CD4-positive, alpha-beta T cell treated with Interleukin-15 for 4 hours (primary cell): ENCODE results near the gene MYLK4.

Experiments used
- DNase-seq: peaks from one replicate; pipeline ENCODE4 v3.0.0-alpha.2; 2020; ENCODE audit warnings: low spot score

Gene MYLK4

GRCh38 chr6:2695454-2696095 is 55.1 kb downstream of the MYLK4 start:
- no peak for DNase-seq

- DNase-seq: no peak
Observed at GRCh38 chr6:2693231-2693630, 57.5 kb downstream of the MYLK4 start.

DNA sequence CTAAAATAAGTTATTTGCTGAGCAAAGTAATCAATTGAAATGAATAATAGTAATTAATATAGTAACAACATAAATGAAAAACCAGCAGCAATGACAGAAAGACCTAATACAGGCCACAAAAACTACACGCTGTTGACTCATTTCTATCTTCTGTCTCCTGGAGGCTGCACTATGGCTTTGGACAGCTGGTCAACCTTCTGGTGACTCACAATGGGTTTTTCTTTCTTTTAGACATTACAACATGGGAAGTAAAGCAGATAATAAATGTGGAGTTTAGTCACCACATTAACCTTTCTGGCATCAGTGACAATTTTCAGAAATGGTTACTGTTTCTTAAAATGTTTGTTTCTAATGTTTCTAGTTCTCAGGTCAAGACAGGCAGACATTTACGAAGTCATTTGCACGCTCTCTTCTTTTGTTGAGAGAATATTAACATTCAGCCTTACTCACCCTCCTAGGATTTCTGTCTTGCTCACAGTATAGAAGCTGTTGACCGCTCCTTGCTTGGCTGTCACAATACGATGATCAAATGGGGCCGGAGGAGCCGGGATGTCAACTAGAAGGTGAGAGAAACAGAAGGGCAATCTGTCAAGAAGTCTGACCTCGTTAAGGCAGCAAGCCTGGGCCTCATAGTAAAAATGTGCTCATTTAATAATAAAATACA is 62.2 kb downstream of the MYLK4 start:
- no peak for DNase-seq

DNA sequence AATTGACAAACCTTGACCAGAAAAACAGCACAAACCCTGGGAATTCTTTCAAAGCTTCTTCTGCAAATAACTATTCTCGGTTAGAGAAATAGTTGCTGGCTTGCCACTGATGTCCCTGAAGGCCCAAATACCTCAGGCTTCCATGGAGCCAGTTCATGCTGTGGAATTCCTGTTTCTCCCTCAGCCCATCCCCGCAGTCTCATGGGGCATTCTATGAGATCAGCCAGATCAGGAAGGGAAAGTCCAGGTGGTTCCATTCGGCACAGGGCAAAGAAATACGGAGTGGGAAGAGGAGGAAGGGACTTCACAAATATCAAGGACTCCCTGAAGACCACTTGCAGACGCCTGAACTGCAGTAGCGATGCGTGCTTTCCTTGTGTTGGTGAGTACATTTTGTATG is 63.3 kb downstream of the MYLK4 start:
- DNase-seq: no peak

GRCh38 chr6:2686515-2686914 is 64.2 kb downstream of the MYLK4 start:
- no peak for DNase-seq

DNA sequence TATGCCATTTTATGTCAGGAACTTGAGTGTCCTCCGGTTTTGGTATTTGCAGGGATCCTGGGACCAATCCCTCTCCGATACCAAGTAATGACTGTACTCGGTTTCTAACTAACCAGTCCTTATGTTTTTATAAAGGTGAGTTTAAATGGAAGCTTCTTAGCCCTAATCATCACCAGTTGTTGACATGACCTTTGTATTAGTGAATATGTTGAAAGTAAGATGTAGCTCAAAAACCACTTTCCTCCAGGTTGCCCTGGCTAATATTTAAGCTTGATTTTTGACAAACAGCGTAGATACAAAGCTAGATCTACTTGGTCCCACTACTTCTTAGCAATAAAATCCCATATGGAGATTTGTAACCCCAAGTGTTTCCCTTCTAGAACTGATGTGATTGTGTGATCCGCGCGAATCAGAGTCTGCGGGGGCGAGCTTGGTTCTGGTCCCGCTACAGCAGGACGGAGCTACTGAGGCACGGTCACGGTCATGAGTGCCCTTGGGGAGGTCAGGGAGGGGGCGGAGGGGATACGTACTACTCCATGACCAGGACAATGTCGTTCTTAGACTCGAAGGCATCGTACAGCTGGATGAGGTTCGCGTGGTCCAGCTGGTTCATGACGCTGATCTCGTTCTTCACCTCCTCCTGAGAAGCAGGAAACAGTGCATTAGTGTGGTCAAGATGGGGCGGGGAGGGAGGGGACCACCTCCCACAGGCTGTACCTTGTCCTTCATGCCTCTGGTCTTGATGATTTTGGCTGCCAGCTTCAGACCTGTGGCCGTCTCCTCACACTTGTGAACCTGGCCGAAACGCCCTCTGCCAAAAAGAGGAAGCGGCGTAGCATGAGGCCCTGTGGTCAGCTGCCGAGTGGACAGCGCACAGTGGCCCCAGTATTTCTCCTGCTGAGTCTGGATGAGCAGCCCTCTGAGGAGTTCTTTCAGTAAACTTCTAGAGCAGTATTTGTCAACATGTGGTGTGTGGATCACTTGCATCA is 65.7 kb downstream of the MYLK4 start:
- DNase-seq: no peak

- DNase-seq: no peak
Observed at GRCh38 chr6:2684103-2684749, 66.5 kb downstream of the MYLK4 start.

- DNase-seq: no peak
Observed at GRCh38 chr6:2680264-2680922, 70.3 kb downstream of the MYLK4 start.

DNA sequence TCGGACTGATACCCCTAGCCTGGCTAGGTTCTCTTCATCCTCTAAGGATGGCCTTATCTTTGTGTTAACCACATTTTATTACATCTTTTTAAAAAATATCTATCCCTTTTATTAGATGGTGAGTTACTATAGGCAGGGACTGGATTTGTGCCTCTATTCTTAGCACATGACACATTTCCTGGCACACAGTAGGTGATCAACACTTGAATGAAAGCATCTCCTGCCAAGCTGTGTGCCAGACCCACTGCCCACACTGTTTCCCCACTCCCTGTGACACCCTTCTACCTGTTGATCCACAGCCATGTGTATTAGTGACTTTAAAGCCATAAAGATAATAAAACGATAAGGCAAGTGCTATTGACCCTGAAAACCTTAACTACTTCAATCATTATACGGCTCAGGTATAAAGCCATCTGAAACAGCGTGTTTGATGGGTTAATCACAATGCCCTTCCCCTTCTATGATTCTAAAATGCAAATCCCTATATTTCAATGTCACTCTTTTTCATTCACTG is 73.6 kb downstream of the MYLK4 start:
- DNase-seq: no peak

DNA sequence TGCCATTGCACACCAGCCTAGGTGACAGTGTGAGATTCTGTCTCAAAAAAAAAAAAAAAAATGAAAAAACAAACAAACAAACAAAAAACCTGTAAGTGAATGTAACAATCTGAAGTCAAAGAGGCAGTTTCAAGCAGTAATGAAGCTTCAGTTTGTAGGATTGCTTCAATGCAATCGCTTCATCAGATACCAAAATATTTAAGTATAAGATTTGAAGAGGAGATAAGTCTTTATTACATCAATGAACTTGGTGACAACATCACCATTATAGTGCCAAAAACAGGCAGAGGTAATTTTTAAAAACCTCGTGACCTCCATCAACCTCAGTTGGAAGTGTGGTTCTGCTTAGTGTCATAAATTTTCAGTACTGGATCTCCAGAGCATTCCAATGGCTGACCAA is 74.7 kb downstream of the MYLK4 start:
- DNase-seq: no peak

DNA sequence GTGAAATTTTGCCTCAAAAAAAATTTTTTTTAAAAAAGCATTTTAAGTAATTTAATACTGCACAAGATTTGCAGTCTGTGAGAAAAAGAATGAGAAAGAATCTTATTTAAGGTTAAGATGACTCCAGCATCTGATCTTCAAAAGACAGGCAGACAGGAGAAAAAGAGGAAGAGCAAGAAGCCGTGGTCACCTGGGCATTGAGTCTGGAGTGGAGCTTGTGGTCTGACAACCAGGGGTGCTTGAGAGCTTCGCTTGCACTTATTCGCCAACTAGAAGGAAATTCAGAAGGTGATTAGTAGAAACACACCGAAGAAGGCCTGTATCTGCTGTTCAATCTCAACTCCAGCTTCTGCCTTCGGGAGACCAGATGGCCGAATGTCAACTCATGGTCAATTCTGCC is 75.9 kb downstream of the MYLK4 start:
- no peak for DNase-seq

GRCh38 chr6:2669067-2669700 is 81.5 kb downstream of the MYLK4 start:
- DNase-seq: no peak

DNA sequence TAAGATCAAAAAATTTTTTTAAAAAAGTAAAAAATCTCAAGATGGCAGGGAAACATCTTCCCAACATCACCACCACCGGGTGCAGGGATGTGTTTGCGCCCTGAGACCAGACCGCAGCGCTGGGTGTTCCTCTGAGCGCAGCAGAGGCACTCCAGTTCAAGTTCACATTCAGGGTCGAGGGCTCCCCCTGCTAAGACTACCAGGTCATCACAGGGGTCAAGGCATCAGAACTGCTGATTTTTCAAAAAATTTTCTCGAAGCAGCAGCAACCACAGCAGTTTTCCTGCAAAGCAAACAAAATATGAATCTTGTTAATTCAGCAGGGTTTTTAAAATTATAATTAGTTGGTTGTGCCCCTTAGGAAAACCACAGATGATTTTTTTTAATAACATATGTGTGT is 83.1 kb downstream of the MYLK4 start:
- no peak for DNase-seq

DNA sequence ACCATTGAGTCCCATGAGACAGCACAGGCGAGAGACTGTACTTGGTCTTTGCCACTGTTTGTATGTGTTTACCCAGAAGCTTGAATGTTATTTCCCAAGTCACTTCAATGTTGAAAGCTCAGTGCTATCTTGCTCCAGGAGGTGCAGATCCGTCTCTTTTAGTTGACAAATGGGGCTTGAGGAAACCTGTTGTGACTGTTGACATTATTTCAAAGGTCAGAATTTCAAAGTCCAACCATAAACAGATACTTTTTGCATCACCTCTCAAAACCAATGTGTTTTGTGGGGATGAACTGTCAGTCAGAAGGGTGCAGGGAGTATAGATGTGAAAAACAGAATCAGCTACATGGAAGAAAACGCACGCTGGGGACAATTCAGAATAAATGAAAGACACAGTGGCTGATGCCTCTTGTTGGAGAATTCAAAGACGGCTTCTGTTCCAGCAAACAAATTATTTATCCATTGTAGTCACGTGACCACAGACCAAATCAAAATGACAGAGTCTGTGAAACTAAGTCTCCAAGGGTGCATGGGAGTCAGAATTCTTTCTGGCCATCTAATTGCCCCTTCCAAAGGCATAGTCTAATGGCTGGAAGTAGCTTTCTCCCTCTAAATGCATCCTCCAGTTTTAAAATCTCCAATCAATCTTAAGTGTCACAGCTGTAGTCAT is 83.7 kb downstream of the MYLK4 start:
- no peak for DNase-seq

DNA sequence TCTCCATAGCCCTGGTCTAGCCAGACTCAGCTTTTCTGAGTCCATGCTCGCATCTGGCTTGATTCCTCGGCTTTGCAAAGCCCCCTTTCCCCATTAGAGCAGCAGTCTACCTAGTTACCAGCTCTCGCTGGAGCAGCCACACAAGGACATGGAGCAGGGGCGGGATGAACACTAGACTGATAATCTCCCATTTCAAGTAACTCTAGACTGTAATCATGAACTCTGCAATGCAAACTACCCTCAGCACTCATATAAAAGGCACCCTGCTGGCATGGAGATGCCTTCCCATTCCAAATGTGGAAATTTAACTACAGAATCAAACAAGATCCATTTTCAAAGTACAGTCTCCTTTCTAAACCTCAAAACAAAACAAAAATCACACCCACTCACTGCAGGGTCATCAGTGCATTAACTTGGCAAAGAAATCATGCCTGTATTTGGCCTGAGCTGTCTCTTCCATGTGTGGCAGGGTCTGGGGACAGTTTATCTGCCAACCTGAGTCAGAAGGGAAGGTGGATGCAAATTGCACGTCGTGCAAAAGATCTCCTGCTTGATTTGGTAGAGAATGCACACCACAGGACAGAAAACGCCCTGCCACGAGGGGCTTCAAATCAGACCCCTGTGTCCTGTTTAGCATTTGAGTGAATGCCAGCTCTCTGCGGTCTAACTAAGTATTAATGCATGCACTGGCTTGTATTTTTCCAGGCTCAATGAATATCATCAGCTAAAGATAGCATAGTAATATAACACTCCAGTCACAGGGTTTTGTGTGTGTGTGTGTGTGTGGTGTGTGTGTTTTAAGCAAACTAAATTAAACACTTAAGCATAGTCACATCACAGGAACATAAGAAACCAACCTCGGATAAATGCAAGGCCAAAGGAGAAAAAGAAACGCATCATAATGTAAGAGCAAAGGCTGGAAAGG is 85.3 kb downstream of the MYLK4 start:
- DNase-seq: no peak

- no peak for DNase-seq
Observed at GRCh38 chr6:2663123-2663522, 87.6 kb downstream of the MYLK4 start.

- DNase-seq: no peak
Observed at GRCh38 chr6:2661651-2662050, 89.1 kb downstream of the MYLK4 start.

DNA sequence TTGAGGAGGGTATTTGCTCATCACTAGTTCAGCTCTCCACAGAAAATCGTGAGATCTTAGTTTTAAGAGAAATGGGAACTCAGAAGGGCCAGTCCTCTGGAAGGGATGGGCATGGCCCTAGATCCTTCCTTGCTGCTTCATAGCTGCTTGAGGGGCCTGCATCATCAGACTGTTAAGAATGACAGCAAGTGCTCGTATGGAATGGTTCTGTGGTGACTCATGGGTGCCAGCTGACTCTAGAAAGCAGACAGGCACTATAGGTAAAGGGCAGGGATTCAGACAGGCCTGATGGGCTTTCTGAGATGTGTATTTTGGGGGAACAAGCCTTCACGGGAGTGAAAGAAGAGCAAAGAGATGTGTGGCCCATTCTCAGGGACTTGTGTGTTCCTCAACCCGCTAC is 90.8 kb downstream of the MYLK4 start:
- DNase-seq: no peak

DNA sequence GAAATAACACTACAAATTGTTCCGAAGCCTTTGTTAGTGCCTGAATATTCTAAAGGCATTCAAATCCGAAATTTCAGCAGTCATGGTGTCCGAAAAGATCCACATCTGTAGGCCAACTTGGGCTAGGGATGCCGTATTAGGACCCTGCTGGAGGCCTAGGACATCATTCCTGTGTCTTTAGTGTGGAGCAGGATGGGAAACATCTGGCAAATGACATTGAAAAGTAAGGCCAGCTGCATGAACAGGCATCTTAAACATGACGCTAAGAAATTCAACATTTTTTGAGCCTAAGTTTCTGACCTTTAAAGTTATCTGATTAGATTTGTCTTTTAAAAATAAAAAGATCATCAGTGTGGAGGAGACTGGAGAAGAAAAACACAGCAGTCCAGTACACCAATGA is 91.3 kb downstream of the MYLK4 start:
- no peak for DNase-seq
